Jurkat, Clone E6-1 (cell line): Measurements from ENCODE around the gene CORO2B.

Source experiments
- DNase-seq: peaks from one replicate; pipeline ENCODE4 v3.0.0-alpha.2; 2011; ENCODE audit warnings: low read depth, low spot score
- H3K4me3 ChIP-seq: 2 replicates; pipeline ENCODE4 v1.5.1; 2011; ENCODE audit warnings: mild to moderate bottlenecking, low read length, control low read depth, moderate library complexity

CORO2B gene

DNA sequence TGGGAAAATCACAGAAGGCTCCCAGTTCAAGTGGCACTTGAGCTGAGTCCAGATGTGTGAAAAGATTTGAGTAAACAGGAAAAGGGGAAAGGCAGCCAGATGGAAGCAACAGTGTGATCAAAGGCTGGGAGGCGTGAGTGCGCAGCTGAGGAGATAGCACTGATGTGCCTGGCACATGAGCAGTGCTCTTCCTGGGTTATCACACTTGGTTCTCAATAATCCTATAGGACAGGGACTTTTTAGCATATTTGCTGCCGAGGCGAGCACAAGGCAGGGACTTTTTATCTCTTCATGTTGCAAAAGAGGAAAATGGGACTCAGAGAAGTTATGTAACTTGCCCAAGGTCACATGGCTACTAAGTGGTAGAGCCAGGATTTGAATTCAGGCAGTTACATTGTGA lies 39.6 kb downstream of the CORO2B start:
- H3K4me3 ChIP-seq, result no peak overlapping the region
- DNase-seq, result no peak

DNA sequence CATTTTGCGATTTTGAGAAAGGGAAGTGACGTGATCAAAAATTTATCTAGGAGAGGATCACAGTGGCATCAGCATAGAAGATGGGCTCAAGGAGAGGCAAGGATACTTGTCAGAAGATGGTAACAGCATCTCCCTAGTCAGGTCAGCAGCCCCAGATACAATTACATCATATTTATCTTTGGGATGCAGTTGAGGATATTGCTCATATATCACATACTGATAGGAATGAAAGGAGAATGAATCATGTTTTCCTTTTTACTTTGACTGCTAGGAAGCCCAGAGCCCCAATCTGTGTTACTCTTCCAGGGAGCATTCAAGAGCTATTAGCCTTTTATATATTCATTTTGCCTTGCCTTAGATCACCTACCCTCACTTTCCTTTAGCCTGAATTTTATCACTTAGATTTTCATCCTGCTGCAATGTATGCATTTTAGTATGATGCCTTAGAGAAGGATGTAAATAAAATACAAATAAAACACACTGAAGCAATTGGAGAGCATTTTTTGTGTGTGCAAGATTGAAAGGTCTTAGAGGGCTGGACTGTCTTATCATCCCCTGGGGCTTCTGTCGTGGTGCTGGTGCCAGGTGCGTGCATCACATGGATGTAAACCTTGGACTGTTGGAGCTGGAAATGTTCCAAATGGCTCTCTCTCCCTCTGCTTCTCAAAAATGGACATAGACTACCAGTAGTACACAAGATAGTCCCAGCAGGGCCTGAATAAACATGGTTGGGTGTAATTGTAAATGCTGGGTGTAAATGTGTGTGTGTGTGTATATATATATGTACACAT lies 40.3 kb downstream of the CORO2B start:
- H3K4me3 ChIP-seq, result no peak overlapping the region
- DNase-seq, result no peak

DNA sequence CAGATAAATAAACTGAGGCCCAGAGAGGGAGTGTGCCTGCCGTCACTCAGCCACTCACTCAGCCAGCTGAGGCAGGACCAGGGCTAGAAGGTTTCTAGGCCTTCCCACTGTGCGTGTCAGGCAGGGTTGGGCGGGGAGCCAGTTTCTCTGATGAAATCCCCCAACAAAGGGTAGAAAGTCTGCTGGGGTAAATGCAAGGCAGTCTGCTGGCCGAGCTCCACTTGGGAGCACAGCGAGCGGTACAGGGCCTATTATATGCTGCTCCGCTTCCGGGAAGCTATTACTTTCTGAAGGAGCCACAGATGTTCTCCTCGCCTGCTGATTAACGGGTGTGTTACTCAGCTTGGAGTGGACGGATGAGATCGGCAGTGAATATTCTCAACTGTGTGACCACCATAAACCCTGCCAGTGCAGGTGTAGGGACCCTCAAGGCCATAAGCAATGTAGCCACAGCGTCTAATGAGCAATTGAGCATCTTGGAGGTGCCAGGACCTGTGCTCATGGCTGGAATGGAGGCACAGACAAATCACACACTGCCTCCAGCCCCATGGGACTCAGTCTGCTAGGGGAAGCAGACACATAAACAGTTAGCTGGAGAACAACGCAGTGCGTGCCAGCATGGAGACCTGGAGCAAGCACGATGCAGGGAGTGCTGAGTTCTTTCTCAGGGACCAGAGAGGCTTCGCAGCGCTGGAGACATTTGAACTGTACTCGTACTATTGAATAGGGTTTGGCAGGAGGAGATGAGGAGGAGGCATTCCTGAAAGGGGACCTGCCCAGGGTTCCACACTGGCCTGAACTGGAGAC lies 42.1 kb downstream of the CORO2B start:
- no peak for DNase-seq
- H3K4me3 ChIP-seq, result no peak overlapping the region

DNA sequence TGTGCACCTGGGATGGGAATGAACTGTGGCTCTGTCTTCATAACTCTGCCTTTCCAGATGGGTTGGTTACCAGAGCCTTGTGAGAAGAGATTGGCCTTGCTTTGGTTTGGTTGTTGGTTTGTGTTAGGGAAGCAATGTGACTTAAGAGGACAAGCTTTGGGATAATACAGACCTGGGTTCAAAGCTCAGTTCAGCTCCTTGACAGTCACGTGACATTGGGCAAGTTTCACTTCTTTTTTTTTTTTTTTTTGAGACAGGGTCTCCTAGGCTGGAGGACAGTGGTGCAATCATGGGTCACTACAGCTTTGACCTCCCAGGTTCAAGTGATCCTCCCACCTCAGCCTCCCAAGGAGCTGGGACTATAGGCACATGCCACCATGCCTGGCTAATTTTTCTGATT lies 42.7 kb downstream of the CORO2B start:
- DNase-seq, result no peak
- no peak overlapping the region for H3K4me3 ChIP-seq

DNA sequence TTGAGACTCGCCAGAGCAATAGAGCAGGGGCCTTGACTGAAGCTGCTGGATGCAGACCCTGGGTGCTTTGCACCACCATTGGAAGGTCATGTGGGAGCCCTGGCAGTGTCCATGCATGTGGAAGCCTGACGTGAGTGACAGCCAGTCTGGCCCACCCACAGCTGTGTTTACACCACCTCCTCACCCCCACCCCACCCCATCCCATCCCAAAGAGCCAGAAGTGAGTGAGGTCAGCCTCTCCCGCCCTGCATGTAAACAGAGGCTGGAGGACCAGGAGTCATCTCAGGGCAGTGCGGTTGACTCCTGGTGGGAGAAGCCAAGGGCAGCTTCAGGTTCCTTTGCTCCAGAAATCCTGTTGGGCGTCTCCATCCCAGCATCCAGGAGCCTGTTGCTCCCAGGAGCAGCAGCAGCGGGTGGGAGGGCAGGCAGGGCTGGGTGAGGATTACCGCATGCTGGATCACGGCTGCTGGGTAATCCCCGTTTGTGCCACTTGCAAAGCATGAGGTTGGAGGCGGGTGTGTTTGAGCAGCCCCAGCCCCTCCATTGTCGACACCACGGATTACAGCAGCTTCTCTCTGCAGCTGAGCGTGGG lies 44.6 kb downstream of the CORO2B start:
- DNase-seq, result no peak
- no peak overlapping the region for H3K4me3 ChIP-seq

DNA sequence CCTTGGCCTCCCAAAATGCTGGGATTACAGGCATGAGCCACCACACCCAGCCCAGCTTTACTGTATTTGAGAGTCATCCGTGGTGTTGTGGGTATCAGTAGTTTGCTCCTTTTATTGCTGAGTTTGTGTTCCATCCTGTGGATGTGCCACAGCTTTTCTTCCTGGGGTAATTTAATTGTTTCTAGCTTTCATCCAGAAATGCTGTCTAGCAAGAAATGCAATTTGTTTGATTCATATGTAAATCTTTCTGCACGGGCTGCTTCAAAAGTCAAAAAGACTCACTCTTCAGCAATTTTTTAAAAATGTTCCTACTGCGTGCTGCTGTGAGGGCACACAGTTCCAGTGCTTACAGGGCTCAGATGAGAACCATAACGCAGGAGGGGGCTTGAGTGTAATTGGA lies 47.1 kb downstream of the CORO2B start:
- no peak for DNase-seq
- H3K4me3 ChIP-seq, result no peak overlapping the region

DNA sequence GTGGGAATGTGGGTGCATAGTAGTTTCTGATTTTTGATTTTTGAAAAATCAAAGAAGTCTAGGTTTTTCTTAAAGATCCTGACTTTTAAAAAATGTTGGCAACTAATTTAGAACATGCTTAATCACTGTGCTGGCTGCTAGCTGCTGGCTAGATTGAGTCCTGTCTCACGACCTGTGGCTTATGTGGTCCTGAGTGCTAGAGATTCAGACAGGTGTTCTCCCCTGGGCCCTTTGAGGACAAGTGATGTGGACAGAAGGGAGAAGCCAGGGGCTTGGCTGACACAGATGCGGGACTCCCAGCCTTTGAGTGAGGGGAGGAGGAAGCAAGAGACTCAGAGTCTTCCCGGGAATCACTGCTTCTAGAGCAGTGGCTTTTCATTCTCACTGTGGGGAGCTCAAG lies 47.5 kb downstream of the CORO2B start:
- no peak overlapping the region for H3K4me3 ChIP-seq
- DNase-seq, result no peak

DNA sequence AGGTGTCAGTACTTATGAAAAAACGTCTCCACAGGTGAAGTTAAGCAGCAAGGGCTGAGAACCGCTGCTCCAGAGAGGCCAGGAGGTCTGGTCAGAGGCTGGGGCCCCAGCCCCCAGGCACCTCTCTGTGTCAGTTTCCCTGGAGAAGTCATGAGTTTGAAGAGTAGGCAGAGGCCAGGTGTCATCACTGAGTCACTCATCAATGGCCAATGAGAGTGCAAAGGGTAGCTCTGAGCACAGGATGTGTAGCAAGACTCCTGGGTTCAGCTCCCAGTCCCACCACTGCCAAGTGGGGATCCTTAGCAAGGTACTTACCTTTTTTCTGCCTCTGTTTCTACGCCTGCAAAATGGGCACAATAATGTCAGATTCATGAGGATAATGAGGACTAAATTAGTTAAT lies 47.9 kb downstream of the CORO2B start:
- H3K4me3 ChIP-seq, result no peak overlapping the region
- no peak for DNase-seq

DNA sequence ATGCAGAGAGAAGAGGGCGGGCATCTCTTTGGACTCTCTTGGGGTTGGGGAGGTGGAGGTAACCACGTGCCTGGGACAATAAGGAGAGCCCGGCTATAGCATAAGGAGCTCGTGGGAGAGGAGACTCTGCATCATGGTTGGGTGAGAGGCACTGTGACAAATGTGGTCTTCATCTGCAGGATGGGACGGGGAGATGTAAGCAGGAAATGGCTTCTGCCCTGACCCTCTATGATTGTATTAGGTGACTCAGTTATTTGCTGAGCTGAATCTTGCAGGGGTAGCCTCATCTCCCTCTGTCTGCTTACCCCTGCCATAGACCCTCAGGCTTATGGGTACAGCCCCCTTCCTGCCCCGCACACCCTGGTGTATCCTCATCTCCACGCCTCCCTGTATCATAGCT lies 48.7 kb downstream of the CORO2B start:
- H3K4me3 ChIP-seq, result no peak overlapping the region
- DNase-seq, result no peak

DNA sequence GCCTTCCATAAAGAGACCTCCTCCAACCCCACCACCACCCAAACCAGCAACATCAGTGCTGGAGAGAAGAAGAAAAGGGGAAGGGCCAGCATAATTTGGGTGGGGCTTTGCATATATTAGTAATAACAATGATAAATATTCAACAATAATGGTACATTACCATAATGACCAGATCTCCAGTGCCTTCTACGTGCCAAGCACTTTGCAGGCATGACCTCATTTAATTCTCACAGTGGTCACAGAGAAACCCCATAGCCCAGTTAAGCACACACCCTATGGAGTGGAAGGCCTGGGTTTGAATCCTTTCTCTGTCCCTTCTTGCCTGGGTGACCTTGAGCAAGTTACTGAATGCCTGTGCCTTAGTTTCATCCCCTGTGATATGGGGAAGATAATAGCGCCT lies 49.2 kb downstream of the CORO2B start:
- no peak overlapping the region for H3K4me3 ChIP-seq
- no peak for DNase-seq

DNA sequence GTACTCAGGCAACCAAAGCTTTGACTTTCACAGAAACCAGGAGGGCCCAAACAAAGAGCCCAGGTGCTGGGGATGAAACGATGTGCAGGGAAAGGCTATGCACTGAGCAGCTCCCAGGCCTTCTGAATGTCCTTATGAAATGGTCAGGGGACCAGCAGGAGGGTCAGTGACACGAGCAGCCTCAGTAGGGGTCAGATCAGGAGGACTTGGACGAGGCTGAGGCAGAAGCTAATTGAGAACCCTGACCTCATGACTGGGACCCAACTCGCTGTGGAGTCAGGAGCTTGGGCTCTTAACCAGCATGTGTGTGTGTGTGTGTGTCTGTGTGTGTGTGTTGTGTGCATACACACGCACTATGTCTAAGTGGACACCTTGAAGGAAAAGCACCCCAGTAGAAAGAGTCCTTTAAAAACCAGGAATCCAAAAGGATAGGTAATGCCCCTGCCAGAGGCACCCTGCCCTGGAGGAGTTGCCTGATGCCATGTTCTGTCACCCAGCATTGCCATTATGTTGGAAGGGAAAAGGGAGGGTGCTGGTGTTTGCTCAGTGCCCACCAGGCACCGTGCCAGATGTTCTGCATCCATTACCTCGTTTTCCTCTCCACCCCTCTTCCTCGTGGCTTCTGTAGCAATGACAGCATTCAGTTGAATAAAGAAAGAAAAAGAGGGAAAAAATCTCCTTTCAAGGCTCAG lies 50.9 kb downstream of the CORO2B start:
- no peak for DNase-seq
- H3K4me3 ChIP-seq, result no peak overlapping the region

DNA sequence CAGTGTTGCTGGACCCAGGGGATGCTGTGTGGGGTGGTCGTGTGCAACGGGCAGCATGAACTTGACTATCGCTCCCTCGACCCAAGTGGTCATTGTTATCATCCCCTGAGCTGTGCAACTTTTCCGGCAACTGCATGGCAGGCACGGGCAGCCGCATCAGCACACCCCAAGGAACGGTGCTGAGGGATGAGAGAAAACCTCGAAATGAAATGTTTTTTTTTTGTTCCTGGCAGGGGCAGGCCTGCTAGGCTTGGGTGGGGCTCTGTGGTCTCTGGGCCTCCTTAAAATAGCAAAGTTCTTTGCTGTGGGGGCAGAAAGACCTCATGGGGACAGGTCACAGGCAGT lies 51.4 kb downstream of the CORO2B start:
- no peak for DNase-seq
- H3K4me3 ChIP-seq, result no peak overlapping the region

DNA sequence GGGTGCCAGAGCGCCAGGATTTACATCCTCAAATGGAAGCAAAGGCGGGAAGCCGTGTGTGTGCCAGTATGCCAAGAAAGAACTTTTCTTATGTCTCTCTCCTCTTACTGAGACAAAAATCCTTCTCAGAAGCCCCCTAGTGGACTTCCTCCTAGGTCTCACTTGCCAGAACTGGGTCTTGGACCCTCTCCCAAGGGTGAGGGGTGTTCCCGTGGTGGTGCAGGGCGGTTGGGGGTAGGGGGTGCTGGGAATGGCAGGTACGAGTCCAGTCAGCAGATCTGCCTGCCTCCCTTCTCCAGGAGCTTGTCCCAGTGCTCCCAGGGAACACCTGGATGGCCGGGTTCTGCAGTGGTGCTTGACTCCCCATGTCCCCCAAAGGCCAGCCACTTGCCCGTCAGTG lies 52.0 kb downstream of the CORO2B start:
- H3K4me3 ChIP-seq, result no peak overlapping the region
- no peak for DNase-seq

DNA sequence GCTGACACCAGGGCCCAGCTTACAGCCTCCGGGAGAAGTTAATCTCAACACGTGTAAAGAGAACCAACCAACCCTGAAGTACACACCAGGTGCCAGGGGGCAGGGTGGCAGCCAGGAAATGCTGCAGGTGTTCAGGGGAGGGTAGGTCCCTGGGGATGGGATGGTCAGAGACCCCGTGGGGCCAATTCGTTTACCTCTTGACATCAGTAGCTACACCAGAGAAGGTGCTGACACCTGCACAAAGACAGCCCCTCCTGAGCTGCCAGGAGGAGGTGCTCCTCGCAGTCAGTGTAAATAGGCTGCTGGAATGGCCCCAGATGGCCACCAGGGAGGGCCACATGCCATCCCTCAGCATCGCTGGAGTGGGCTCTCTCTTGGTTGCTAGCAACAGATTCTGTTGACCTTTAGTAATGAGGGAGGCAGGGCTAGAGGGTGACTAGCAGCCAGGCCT lies 52.8 kb downstream of the CORO2B start:
- no peak overlapping the region for H3K4me3 ChIP-seq
- no peak for DNase-seq

DNA sequence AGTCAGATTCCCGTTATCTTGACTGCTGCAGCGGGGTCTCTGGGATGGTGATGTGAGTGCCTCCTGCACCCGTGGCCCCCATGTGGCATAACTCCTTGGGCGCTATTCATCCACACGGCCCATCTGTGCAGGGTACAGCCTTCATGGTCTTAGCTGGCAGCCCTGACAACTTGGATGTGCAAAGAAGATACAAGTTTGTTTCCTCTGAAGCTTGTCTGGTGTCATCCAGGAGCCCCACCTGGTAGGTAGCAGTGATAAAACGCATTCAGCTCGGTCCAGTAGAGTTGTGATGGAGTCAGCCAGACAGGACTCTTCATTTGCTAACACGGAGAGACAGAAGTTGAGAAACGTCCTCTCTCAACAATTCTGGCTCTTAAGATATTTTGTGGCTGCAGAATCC lies 53.3 kb downstream of the CORO2B start:
- H3K4me3 ChIP-seq, result no peak overlapping the region
- no peak for DNase-seq

DNA sequence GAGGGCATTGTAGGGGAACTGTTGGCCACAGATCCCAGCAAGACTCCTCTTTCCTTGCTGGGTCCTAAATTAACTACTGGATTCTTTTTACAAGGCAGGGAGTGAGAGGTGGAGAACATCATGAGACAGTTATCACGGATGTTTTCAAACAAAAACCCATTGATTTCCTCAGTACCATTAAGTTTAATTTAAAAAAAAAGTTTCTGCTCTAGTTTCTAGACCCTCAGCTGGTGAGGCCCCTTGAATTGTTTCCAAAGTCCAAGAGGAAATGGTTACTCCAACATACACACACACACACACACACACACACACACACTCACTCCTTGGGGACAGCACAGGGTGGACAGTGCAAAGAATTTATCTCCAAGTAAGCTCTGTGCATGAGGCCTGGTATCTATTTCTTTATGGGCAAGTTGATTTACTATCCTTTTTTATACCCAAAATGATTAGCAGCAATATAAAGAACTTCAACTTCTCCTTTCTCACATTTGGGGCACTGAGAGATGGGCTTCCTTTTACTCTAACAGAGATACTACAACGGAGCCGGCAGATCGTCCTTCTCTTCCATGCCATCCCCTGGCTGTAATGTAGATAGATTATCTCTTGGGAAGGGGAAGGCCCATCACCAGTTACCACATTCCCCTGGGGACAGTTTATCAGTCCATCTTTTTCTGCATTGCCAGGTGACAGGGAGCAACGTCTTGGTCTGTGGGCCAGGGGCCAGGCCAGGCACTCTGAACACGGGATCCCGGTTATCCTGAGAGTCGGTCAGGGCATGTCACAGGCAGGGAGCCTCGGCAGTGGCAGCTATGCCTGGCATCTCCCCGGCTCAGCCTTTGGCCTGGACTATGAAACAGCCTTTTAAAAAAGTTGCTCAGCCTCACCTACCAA lies 54.7 kb downstream of the CORO2B start:
- H3K4me3 ChIP-seq, result no peak overlapping the region
- DNase-seq, result no peak

DNA sequence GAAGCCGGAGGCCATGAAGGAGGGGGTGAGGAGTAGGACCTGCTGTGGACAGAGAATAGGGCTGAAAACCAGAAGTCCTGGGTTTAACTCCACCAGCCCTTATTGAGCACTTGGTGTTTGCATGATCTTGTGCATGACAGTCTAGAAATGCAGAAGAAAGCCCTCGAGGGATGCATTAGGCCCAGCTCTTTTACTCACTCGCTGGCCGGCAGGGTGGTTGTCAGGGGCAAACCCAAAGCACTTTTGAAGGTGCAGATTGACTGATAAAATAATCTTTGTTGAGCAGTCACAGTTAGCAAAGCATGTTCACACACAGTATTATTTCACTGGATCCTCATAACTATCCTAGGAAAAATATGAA lies 55.3 kb downstream of the CORO2B start:
- H3K4me3 ChIP-seq, result no peak overlapping the region
- DNase-seq, result no peak

DNA sequence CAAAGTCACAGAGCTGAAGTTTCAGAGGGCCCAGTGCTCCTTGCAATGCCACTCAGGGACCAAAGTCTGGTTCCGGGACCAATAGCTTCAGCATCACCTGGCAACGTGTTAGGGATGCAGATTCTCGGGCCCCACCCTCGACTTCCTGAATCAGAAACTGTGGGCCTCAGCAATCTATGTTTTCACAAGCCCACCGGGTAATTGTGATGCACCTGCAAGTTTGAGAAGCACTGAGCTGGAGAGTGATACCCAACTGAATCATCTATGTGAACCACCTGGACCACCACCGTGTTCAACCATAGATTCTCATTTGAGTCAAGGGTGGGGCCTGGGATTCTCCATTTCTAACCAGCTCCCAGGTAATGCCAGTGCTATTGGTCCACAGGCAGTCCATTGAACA lies 55.7 kb downstream of the CORO2B start:
- no peak overlapping the region for H3K4me3 ChIP-seq
- DNase-seq, result no peak

DNA sequence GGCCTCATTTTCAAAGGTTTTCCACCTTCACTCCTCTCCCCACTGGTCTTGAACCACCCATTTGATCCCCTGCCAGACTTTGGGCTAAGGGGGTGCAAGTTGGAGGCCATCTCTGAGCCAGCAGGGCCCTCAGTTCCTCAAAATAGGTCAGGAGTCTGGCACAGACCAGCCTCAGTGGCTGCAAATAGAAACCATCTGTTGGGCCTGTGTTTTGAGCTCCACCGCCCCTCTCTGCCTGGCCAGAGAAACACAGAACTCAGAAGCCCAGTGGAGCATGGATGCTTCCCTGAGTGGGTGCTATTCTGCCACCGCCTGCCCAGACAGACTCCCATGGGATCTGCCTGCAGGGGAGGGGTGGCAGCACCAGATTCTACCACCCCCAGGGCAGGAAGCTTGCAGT lies 56.3 kb downstream of the CORO2B start:
- DNase-seq, result no peak
- no peak overlapping the region for H3K4me3 ChIP-seq
